Aorta (tissue), 5 donors: ENCODE measurements around the gene LOXHD1. TPM values are rescaled to one million over a fixed set of nuclear protein-coding genes. Genes with fewer than 3 reads are reported as not detected.
A peak's percentile ranks its signal among the peaks of the same experiment; 100 is the strongest.

Source experiments
- ATAC-seq: fragments of 200-7000 bp; cut with Tn5 transposase; one replicate; pipeline ENCODE4 v1.9.1; 2022; ENCODE audit warnings: moderate library complexity; ENCODE audit not compliant: low FRiP score
- DNase-seq, 2 donors: peaks; one replicate each; pipeline ENCODE4 v3.0.0-alpha.2; 2020
- H3K27ac ChIP-seq, 2 donors: one replicate each; pipeline ENCODE4 v1.5.1; 2013; ENCODE audit warnings: low read length in 2 of 2, mild to moderate bottlenecking in 2 of 2, moderate library complexity in 2 of 2, control low read depth in 1 of 2, inconsistent platforms in 1 of 2, low read depth in 1 of 2
- H3K27me3 ChIP-seq, 2 donors: one replicate each; pipeline ENCODE4 v1.6.1; 2013; ENCODE audit warnings: control low read depth in 1 of 2, low read length in 1 of 2, mild to moderate bottlenecking in 1 of 2, moderate library complexity in 1 of 2; ENCODE audit not compliant: insufficient read depth in 2 of 2, control insufficient read depth in 1 of 2
- H3K36me3 ChIP-seq, 2 donors: one replicate each; pipeline ENCODE4 v1.6.1; 2013; ENCODE audit warnings: control low read depth in 1 of 2, low read length in 1 of 2, mild to moderate bottlenecking in 1 of 2; ENCODE audit not compliant: insufficient read depth in 2 of 2, control insufficient read depth in 1 of 2
- H3K4me1 ChIP-seq, 2 donors: one replicate each; pipeline ENCODE4 v1.6.1; 2013; ENCODE audit warnings: low read length in 2 of 2, control low read depth in 1 of 2, mild to moderate bottlenecking in 1 of 2, moderate library complexity in 1 of 2; ENCODE audit not compliant: insufficient read depth in 2 of 2, control insufficient read depth in 1 of 2
- H3K4me3 ChIP-seq, 2 donors: one replicate each; pipeline ENCODE4 v1.5.1; 2013; ENCODE audit warnings: low read length in 2 of 2, control low read depth in 1 of 2, mild to moderate bottlenecking in 1 of 2
- H3K9me3 ChIP-seq: one replicate; pipeline ENCODE4 v1.6.1; 2013; ENCODE audit warnings: mild to moderate bottlenecking, low read length; ENCODE audit not compliant: control insufficient read depth
- WGBS, 2 donors: extraction: QIAGEN DNeasy Blood & Tissue Kit; methylation state at CpG; one replicate each; pipeline ENCODE4 v1.1.7; 2013; 5-methylcytosine and 5-hydroxymethylcytosine counted together
- intact Hi-C, 2 donors: fragments of 100-400 bp; cut with DNase I; formaldehyde crosslinking; loops; one replicate each; pipeline versions ENCODE4 v1.14.2 to v1.15.0; 2022
- polyA plus RNA-seq, 2 donors: library from polyadenylated mRNA; stranded (reverse); fragments of 200-250 nt; gene quantifications; one replicate each; pipeline ENCODE4 v1.2.3, GENCODE V29; 2013
- total RNA-seq, 2 donors: library from RNA; stranded (reverse); fragmentation: NEBNext Ultra II Directional; extraction: Animal tissue kit (Norgen Biotek cat#: 25700); gene quantifications; one replicate each; pipeline ENCODE4 v1.2.1, GENCODE V29; 2021
- donor health status: healthy with polysubstance abuse.
- donor health status: Bipolar disorder and iron deficiency.
- donor health status: DM: no; HTN: no; CAD: no.
- donor health status: DM: no; HTN: no; CAD: no.
- donor health status: DM: yes; HTN: yes; CAD: no.

The LOXHD1 gene
- total and polyA plus RNA-seq, 4 donors: 0.16 to 1.0 TPM; not detected in 2

- no peaks in the 10 kb centered on the region for H3K4me1 ChIP-seq
- DNase-seq: no peak
- no peaks in the 10 kb centered on the region for H3K27me3 ChIP-seq
- intact Hi-C loops: no loop called here
- H3K9me3 ChIP-seq: no peaks in the 10 kb centered on the region
- peak; percentile 31 for ATAC-seq
- no peak overlapping the region for H3K27ac ChIP-seq
- H3K4me3 ChIP-seq: no peak overlapping the region
- no peaks in the 10 kb centered on the region for H3K36me3 ChIP-seq
- WGBS, 2 donors: 50 to 56% methylated on average over 3 of the region's 3 CpGs
These were observed 39.2 kb upstream of the LOXHD1 start for GRCh38 chr18:46696268-46696667.

GRCh38 chr18:46693996-46694395 is 37.0 kb upstream of the LOXHD1 start:
- Histone ChIP-seq H3K27ac (no peak overlapping the region), H3K27me3 (no peaks in the 10 kb centered on the region), H3K36me3 (no peaks in the 10 kb centered on the region), H3K4me1 (no peaks in the 10 kb centered on the region), H3K4me3 (no peak overlapping the region), H3K9me3 (no peaks in the 10 kb centered on the region)
- ATAC-seq (no peak), DNase-seq (no peak)
- WGBS, 2 donors: 88 to 90% methylated on average over 2 of the region's 2 CpGs
- intact Hi-C loops: no loop called here

- peak; percentile 11 for ATAC-seq
- 59 to 70% methylated on average over 11 to 12 of the region's 12 CpGs for WGBS, 2 donors
- H3K36me3 ChIP-seq: no peaks in the 10 kb centered on the region
- intact Hi-C loops: no loop called here
- H3K27me3 ChIP-seq: no peaks in the 10 kb centered on the region
- H3K4me3 ChIP-seq: no peak overlapping the region
- no peaks in the 10 kb centered on the region for H3K9me3 ChIP-seq
- no peak for DNase-seq
- H3K4me1 ChIP-seq: no peaks in the 10 kb centered on the region
- H3K27ac ChIP-seq: no peak overlapping the region
These were observed 32.0 kb upstream of the LOXHD1 start for GRCh38 chr18:46688853-46689525.

GRCh38 chr18:46686186-46686585 is 29.2 kb upstream of the LOXHD1 start:
- Histone ChIP-seq H3K4me1 (no peaks in the 10 kb centered on the region), H3K27me3 (no peaks in the 10 kb centered on the region), H3K27ac (no peak overlapping the region), H3K9me3 (no peaks in the 10 kb centered on the region), H3K4me3 (no peak overlapping the region), H3K36me3 (no peaks in the 10 kb centered on the region)
- no peak for DNase-seq
- intact Hi-C loops: no loop called here
- ATAC-seq: no peak
- WGBS, 2 donors: 89 to 92% methylated on average over 9 of the region's 9 CpGs

GRCh38 chr18:46683252-46683651 is 26.2 kb upstream of the LOXHD1 start:
- Histone ChIP-seq H3K4me3 (no peak overlapping the region), H3K36me3 (no peaks in the 10 kb centered on the region), H3K27ac (no peak overlapping the region), H3K27me3 (no peaks in the 10 kb centered on the region), H3K4me1 (no peaks in the 10 kb centered on the region), H3K9me3 (peaks cover 2% of the 10 kb centered on the region)
- no peak for DNase-seq
- no peak for ATAC-seq
- 93 to 94% methylated on average over 4 of the region's 4 CpGs for WGBS, 2 donors
- intact Hi-C loops: no loop called here

- ATAC-seq (no peak), DNase-seq (no peak)
- Histone ChIP-seq H3K9me3 (peaks cover 2% of the 10 kb centered on the region), H3K4me1 (no peaks in the 10 kb centered on the region), H3K36me3 (no peaks in the 10 kb centered on the region), H3K27ac (no peak overlapping the region), H3K27me3 (no peaks in the 10 kb centered on the region), H3K4me3 (no peak overlapping the region)
- 71% methylated on average over 12 of the region's 12 CpGs for WGBS, 2 donors
- intact Hi-C loops: no loop called here
These were observed 24.0 kb upstream of the LOXHD1 start for GRCh38 chr18:46680784-46681695.

- WGBS, 2 donors: 92 to 94% methylated on average over 52 of the region's 52 CpGs
- Histone ChIP-seq H3K27ac (no peak overlapping the region), H3K36me3 (no peaks in the 10 kb centered on the region), H3K9me3 (peaks cover 2% of the 10 kb centered on the region), H3K4me3 (no peak overlapping the region), H3K4me1 (no peaks in the 10 kb centered on the region), H3K27me3 (no peaks in the 10 kb centered on the region)
- ATAC-seq (no peak), DNase-seq (no peak)
- intact Hi-C loops: no loop called here
These were observed 23.0 kb upstream of the LOXHD1 start for GRCh38 chr18:46679846-46680598.

- no peaks in the 10 kb centered on the region for H3K4me1 ChIP-seq
- ATAC-seq: no peak
- intact Hi-C loops: no loop called here
- no peak overlapping the region for H3K4me3 ChIP-seq
- peaks cover 2% of the 10 kb centered on the region for H3K9me3 ChIP-seq
- 81 to 84% methylated on average over 10 of the region's 10 CpGs for WGBS, 2 donors
- no peaks in the 10 kb centered on the region for H3K36me3 ChIP-seq
- H3K27ac ChIP-seq: no peak overlapping the region
- no peak for DNase-seq
- no peaks in the 10 kb centered on the region for H3K27me3 ChIP-seq
These were observed 21.9 kb upstream of the LOXHD1 start for GRCh38 chr18:46678785-46679399.
